ENCODE data around the gene G3BP2. TPM values are rescaled to one million over a fixed set of nuclear protein-coding genes. Genes with fewer than 3 reads are reported as not detected.

The G3BP2 gene
- total RNA-seq, 3 donors from 2014 or later = 144 to 149 (median 149) TPM

- ATAC-seq = no peak
- no peak overlapping the region for H3K4me3 ChIP-seq
- intact Hi-C loops (cut with DNase I, micrococcal nuclease) = no loop called here
- no peaks in the 10 kb centered on the region for H3K36me3 ChIP-seq (ENCODE audit: low read depth)
- no peak for DNase-seq
- H3K4me1 ChIP-seq (ENCODE audit: low read depth) = peaks cover 8% of the 10 kb centered on the region
- TF ChIP-seq CTCF (IDR thresholded peaks at IDR 0.05) = no peak
- H3K9me3 ChIP-seq = no peaks in the 10 kb centered on the region
Observed at GRCh38 chr4:75662626-75663025, 10.6 kb downstream of the G3BP2 start.

GRCh38 chr4:75660491-75660890, 12.7 kb downstream of the G3BP2 start:
- ATAC-seq = no peak
- H3K4me3 ChIP-seq = no peak overlapping the region
- H3K9me3 ChIP-seq = no peaks in the 10 kb centered on the region
- no peaks in the 10 kb centered on the region for H3K36me3 ChIP-seq (ENCODE audit: low read depth)
- H3K4me1 ChIP-seq (ENCODE audit: low read depth) = peaks cover 7% of the 10 kb centered on the region
- no peak for TF ChIP-seq CTCF (IDR thresholded peaks at IDR 0.05)
- no peak for DNase-seq
- intact Hi-C loops (cut with DNase I, micrococcal nuclease) = no loop called here

GRCh38 chr4:75659512-75660031, 13.6 kb downstream of the G3BP2 start:
- H3K4me1 ChIP-seq (ENCODE audit: low read depth) = no peaks in the 10 kb centered on the region
- DNase-seq = no peak
- no peaks in the 10 kb centered on the region for H3K9me3 ChIP-seq

GRCh38 chr4:75658876-75659275, 14.3 kb downstream of the G3BP2 start:
- TF ChIP-seq CTCF (IDR thresholded peaks at IDR 0.05) = no peak
- intact Hi-C loops (cut with DNase I, micrococcal nuclease) = no loop called here
- H3K4me3 ChIP-seq = no peak overlapping the region
- no peaks in the 10 kb centered on the region for H3K4me1 ChIP-seq (ENCODE audit: low read depth)
- no peak for DNase-seq
- no peaks in the 10 kb centered on the region for H3K9me3 ChIP-seq
- no peaks in the 10 kb centered on the region for H3K36me3 ChIP-seq (ENCODE audit: low read depth)
- ATAC-seq = peak; percentile 84

More at GRCh38 chr4:75659512-75660031, 13.6 kb downstream of the G3BP2 start:
- Histone ChIP-seq H3K4me3 (no peak overlapping the region), H3K36me3 (ENCODE audit: low read depth) (no peaks in the 10 kb centered on the region)
- no peak for TF ChIP-seq CTCF (IDR thresholded peaks at IDR 0.05)
- no peak for ATAC-seq
- intact Hi-C loops (cut with DNase I, micrococcal nuclease) = no loop called here

- intact Hi-C loops (cut with DNase I, micrococcal nuclease) = no loop called here
- H3K4me1 ChIP-seq (ENCODE audit: low read depth) = no peaks in the 10 kb centered on the region
- ATAC-seq (peak; percentile 24), DNase-seq (no peak)
- no peak for TF ChIP-seq CTCF (IDR thresholded peaks at IDR 0.05)
- H3K9me3 ChIP-seq = no peaks in the 10 kb centered on the region
- no peaks in the 10 kb centered on the region for H3K36me3 ChIP-seq (ENCODE audit: low read depth)
- H3K4me3 ChIP-seq = no peak overlapping the region
Observed at GRCh38 chr4:75655562-75655961, 17.6 kb downstream of the G3BP2 start.

GRCh38 chr4:75654905-75655304, 18.3 kb downstream of the G3BP2 start:
- Histone ChIP-seq H3K4me1 (ENCODE audit: low read depth) (no peaks in the 10 kb centered on the region), H3K36me3 (ENCODE audit: low read depth) (no peaks in the 10 kb centered on the region), H3K4me3 (no peak overlapping the region), H3K9me3 (no peaks in the 10 kb centered on the region)
- ATAC-seq (no peak), DNase-seq (no peak)
- no peak for TF ChIP-seq CTCF (IDR thresholded peaks at IDR 0.05)
- intact Hi-C loops (cut with DNase I, micrococcal nuclease) = no loop called here

Data from mucosa of descending colon (tissue), 3 donors.